Measurements from ENCODE around the gene TOE1. TPM values are rescaled to one million over a fixed set of nuclear protein-coding genes. Genes with fewer than 3 reads are reported as not detected.
A peak's percentile ranks its signal among the peaks of the same experiment; 100 is the strongest.
"Not testable (repeated sequence)": the region's sequence is repeated elsewhere in the genome, so short reads cannot be mapped to it uniquely, and the experiment has no call there.

The TOE1 gene
- total RNA-seq, 6 experiments from 2014 or later, result 9.5 to 11.7 (median 10.1) TPM

DNA sequence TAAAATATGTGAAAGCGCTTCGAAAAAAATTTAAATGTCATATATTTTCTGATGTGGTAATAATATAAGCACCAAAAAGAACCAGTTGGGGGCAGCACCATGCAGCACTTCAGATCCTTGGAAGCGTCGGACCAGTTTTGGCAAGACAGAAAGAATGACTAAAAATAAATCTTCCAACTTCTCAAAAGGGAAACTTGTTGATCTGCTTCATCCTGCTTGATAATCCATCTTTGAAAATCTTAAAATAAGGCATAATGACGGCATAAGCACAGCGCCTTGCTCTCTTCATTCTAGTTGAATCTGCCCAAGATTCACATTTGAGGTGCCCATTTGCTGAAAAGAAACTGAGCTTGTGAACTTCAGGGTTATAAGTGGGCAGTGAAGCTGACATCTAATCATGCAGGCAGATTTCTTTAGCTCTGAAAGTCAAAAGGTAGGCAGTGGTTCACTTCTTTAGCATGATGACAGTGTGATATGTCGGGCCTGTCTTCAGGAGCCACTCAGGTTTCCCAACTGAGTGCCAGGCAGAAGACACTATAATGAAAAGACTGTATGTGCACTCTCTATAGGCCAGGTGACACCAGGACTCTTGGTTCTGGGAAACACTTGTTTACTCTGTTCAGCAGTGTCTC, 20.0 kb downstream of the TOE1 start:
- no peaks in the 10 kb centered on the region for H3K9me3 Mint-ChIP-seq
- H3K4me1 Mint-ChIP-seq (ENCODE audit: low read depth), result peaks cover 9% of the 10 kb centered on the region
- H3K4me3 Mint-ChIP-seq, result peak overlapping the region; percentile 63
- peak; percentile 61 for DNase-seq
- H3K36me3 Mint-ChIP-seq (ENCODE audit: low read depth), result no peaks in the 10 kb centered on the region
- H3K27ac Mint-ChIP-seq, result peak overlapping the region; percentile 51; the same call in 1 of the 2 replicates
- TF ChIP-seq, protein P1, sequence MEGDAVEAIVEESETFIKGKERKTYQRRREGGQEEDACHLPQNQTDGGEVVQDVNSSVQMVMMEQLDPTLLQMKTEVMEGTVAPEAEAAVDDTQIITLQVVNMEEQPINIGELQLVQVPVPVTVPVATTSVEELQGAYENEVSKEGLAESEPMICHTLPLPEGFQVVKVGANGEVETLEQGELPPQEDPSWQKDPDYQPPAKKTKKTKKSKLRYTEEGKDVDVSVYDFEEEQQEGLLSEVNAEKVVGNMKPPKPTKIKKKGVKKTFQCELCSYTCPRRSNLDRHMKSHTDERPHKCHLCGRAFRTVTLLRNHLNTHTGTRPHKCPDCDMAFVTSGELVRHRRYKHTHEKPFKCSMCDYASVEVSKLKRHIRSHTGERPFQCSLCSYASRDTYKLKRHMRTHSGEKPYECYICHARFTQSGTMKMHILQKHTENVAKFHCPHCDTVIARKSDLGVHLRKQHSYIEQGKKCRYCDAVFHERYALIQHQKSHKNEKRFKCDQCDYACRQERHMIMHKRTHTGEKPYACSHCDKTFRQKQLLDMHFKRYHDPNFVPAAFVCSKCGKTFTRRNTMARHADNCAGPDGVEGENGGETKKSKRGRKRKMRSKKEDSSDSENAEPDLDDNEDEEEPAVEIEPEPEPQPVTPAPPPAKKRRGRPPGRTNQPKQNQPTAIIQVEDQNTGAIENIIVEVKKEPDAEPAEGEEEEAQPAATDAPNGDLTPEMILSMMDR (IDR thresholded peaks at IDR 0.05), result peak; percentile 85
- H3K27me3 Mint-ChIP-seq (ENCODE audit: insufficient read depth), result no peaks in the 10 kb centered on the region; the same call in 1 of the 2 replicates

DNA sequence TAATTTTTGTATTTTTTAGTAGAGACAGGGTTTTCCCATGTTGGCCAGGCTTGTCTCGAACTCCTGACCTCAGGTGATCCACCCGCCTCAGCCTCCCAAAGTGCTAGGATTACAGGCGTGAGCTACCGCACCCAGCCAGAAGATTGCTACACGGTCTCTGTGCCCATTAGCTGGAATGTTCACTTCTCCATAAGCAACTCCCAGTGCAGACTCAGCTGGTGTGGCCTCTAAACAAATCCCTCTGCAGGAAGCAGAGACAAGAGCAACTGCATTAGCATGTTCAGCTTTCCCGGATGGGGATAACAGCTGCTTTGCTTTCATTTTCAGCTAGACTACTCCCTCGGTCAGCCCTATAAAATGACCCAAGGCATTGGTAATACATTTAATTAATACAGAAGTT, 21.0 kb downstream of the TOE1 start:
- Mint-ChIP-seq H3K4me3 (peak overlapping the region; percentile 30; the same call in 1 of the 2 replicates), H3K27ac (peak overlapping the region; percentile 66; the same call in 1 of the 2 replicates)
- H3K4me1 Mint-ChIP-seq (ENCODE audit: low read depth); H3K9me3 Mint-ChIP-seq; H3K36me3 Mint-ChIP-seq (ENCODE audit: low read depth); H3K27me3 Mint-ChIP-seq (ENCODE audit: insufficient read depth): not testable (repeated sequence)
- peak; percentile 71 for DNase-seq

DNA sequence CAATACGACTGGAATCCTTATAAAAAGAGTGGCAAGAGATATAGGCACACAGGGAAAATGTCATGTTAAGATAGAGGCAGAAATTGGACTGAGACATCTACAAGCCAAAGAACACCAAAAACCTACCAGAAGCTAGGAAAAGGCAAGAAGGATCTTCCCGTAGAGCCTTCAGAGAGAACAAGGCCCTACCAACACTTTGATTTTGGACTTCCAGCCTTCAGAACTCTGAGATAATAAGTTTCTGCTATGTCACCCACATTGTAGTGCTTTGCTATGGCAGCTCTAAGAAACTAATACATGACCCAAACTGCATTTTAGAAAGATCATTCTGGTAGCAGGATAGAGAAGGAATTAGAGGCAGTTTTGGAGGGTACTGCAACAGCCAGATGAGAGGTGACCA, 24.3 kb downstream of the TOE1 start:
- no peaks in the 10 kb centered on the region for H3K9me3 Mint-ChIP-seq
- H3K4me1 Mint-ChIP-seq (ENCODE audit: low read depth), result peaks cover 9% of the 10 kb centered on the region
- no peaks in the 10 kb centered on the region; the same call in 1 of the 2 replicates for H3K27me3 Mint-ChIP-seq (ENCODE audit: insufficient read depth)
- DNase-seq, result no peak
- no peak overlapping the region for H3K27ac Mint-ChIP-seq
- no peaks in the 10 kb centered on the region for H3K36me3 Mint-ChIP-seq (ENCODE audit: low read depth)
- H3K4me3 Mint-ChIP-seq, result no peak overlapping the region
- TF ChIP-seq, protein P1 (IDR thresholded peaks at IDR 0.05), result no peak

DNA sequence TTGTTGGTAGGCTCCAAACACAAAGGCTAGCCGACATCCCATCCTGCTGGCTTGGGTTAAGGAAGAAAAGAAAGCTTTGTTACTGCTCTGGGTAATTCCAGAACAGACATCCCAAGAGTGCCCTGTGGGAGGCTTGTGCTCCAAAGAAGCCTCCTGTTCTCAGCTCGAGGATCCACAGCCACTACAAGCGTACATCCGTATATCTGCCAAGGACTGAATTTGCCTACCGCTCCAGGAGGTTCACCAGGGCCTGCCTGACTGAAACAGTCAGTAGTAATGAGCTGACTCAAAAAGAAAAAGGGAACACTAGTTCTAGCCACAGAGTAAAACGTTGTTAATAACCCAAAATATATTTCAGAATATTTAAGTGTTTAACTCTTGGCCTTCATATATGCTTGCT, 25.1 kb downstream of the TOE1 start:
- TF ChIP-seq, protein P1 (IDR thresholded peaks at IDR 0.05), result no peak
- no peak overlapping the region for H3K4me3 Mint-ChIP-seq

DNA sequence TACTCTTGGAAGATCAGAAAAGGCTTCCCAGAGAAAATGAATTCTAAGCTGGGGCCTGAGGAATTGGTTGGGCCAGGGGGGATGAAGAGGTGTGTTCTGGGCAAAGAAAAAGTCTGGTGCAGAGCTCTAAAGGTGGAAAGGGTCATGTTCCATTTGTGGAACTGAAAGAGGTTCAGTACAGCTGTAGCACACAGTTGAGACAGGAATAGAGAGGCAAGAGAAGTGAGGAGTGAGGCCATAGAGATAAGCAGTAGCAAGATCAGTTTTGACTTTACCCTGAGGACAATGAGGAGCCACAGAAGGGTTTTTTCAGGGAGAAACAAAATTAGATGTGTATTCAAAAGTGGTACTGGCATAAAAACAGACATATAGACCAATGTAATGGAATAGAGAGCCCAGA, 30.6 kb downstream of the TOE1 start:
- Mint-ChIP-seq H3K4me1 (ENCODE audit: low read depth) (no peaks in the 10 kb centered on the region), H3K27me3 (ENCODE audit: insufficient read depth) (no peaks in the 10 kb centered on the region; the same call in 1 of the 2 replicates), H3K36me3 (ENCODE audit: low read depth) (no peaks in the 10 kb centered on the region), H3K9me3 (no peaks in the 10 kb centered on the region), H3K4me3 (no peak overlapping the region), H3K27ac (no peak overlapping the region)
- TF ChIP-seq, protein P1 (IDR thresholded peaks at IDR 0.05), result no peak
- DNase-seq, result no peak

More for the DNA sequence above, 25.1 kb downstream of the TOE1 start:
- DNase-seq, result no peak
- Mint-ChIP-seq H3K36me3 (ENCODE audit: low read depth) (no peaks in the 10 kb centered on the region), H3K27me3 (ENCODE audit: insufficient read depth) (no peaks in the 10 kb centered on the region; the same call in 1 of the 2 replicates), H3K27ac (no peak overlapping the region), H3K4me1 (ENCODE audit: low read depth) (peaks cover 5% of the 10 kb centered on the region), H3K9me3 (no peaks in the 10 kb centered on the region)

DNA sequence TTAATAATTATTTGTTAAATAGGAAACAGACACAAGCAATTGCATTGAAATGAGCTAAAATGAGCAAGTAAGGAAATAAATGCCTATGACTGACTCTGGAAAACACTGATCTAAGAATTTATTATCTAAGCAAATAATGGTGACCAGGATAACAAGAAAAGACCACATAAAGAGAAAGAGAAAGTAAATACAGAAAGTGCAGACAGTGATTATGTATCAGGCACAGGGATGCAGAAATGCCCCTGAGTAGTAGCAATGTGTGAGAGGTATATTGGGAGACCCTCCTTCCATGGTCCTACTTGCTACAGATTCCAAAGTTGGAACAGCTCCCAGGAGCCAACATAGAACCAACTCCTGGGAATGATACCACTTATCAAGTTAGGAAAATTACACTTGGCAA, 33.6 kb downstream of the TOE1 start:
- Mint-ChIP-seq H3K27ac (no peak overlapping the region), H3K36me3 (ENCODE audit: low read depth) (no peaks in the 10 kb centered on the region), H3K27me3 (ENCODE audit: insufficient read depth) (no peaks in the 10 kb centered on the region; the same call in 1 of the 2 replicates), H3K4me3 (no peak overlapping the region), H3K9me3 (no peaks in the 10 kb centered on the region), H3K4me1 (ENCODE audit: low read depth) (no peaks in the 10 kb centered on the region)
- TF ChIP-seq, protein P1 (IDR thresholded peaks at IDR 0.05), result no peak
- no peak for DNase-seq
